SK-N-SH (cell line): ENCODE measurements around the gene STARD3. TPM values are rescaled to one million over a fixed set of nuclear protein-coding genes. Genes with fewer than 3 reads are reported as not detected.

Source experiments
- CTCF ChIA-PET: fragments of 300-600, 350-600 bp; formaldehyde crosslinking; extraction: SDS; loops from one replicate; lab custom pipeline; 2021; lab: Yijun Ruan, JAX
- POLR2A ChIA-PET: fragments of 350-600 bp; sonication (Branson Sonifier 250); formaldehyde crosslinking; extraction: SDS; loops from one replicate; lab custom pipeline; 2020; ENCODE audit warnings: antibody characterized with exemption, inconsistent platforms; lab: Yijun Ruan, JAX
- DNase-seq: peaks from one replicate; pipeline ENCODE4 v3.0.0; 2012
- H2AFZ ChIP-seq: fragments of 200-600 bp; sonication (generic); 2 replicates; pipeline ENCODE4 v1.8.1; 2016; ENCODE audit warnings: antibody characterized with exemption, mild to moderate bottlenecking, low read depth
- H3F3A ChIP-seq: fragments of 200-600 bp; sonication (generic); replicated peaks from 2 replicates; pipeline ENCODE3; 2016; ENCODE audit warnings: antibody characterized with exemption, mild to moderate bottlenecking; ENCODE audit not compliant: insufficient read depth
- H3K27ac ChIP-seq, 2 experiments: fragments of 200-500 bp in 1 of 2; fragments of 200-600 bp in 1 of 2; sonication (Bioruptor generic) in 1 of 2; sonication (generic), shearing (Covaris generic) in 1 of 2; 2 replicates each; pipeline versions ENCODE4 v1.5.1 to v1.6.1; 2014 to 2016; ENCODE audit warnings: low read depth in 2 of 2, inconsistent platforms in 1 of 2, low read length in 1 of 2, mild to moderate bottlenecking in 1 of 2, mixed read lengths in 1 of 2
- H3K27me3 ChIP-seq: fragments of 200-600 bp; sonication (generic), shearing (Covaris generic); 2 replicates; pipeline ENCODE4 v1.6.1; 2016; ENCODE audit warnings: mixed run types; ENCODE audit not compliant: insufficient read depth
- H3K36me3 ChIP-seq, 2 experiments: fragments of 200-500 bp in 1 of 2; fragments of 200-600 bp in 1 of 2; sonication (Bioruptor generic) in 1 of 2; sonication (generic) in 1 of 2; replicated peaks in 1 of 2; 2 replicates each; pipeline versions ENCODE3 to v1.5.1; 2014 to 2016; ENCODE audit warnings: low read length in 1 of 2, mild to moderate bottlenecking in 1 of 2; ENCODE audit not compliant: insufficient read depth in 2 of 2, control insufficient read depth in 1 of 2
- H3K4me1 ChIP-seq, 2 experiments: fragments of 200-500 bp in 1 of 2; fragments of 200-600 bp in 1 of 2; sonication (Bioruptor generic) in 1 of 2; sonication (generic), shearing (Covaris generic) in 1 of 2; 2 replicates each; pipeline versions ENCODE4 v1.5.1 to v1.6.1; 2014 to 2016; ENCODE audit warnings: low read depth in 1 of 2, low read length in 1 of 2, mixed run types in 1 of 2; ENCODE audit not compliant: insufficient read depth in 2 of 2, control insufficient read depth in 1 of 2
- H3K4me2 ChIP-seq: fragments of 200-600 bp; sonication (generic), shearing (Covaris generic); 2 replicates; pipeline ENCODE4 v1.6.1; 2017; ENCODE audit warnings: mixed run types
- H3K4me3 ChIP-seq, 2 experiments: fragments of 200-500 bp in 1 of 2; fragments of 200-600 bp in 1 of 2; sonication (Bioruptor generic) in 1 of 2; sonication (generic), shearing (Covaris generic) in 1 of 2; 2 replicates each; pipeline versions ENCODE4 v1.5.1 to v1.8.1; 2014 to 2016; ENCODE audit warnings: low read depth in 2 of 2, inconsistent platforms in 1 of 2, low read length in 1 of 2, mild to moderate bottlenecking in 1 of 2, mixed read lengths in 1 of 2, moderate library complexity in 1 of 2
- H3K79me2 ChIP-seq: fragments of 200-600 bp; sonication (generic); 2 replicates; pipeline ENCODE4 v1.8.1; 2017; ENCODE audit warnings: mild to moderate bottlenecking; ENCODE audit not compliant: insufficient read depth
- H3K9ac ChIP-seq: fragments of 200-600 bp; sonication (generic); 2 replicates; pipeline ENCODE4 v1.6.1; 2017; ENCODE audit warnings: mixed run types
- H3K9me2 ChIP-seq: fragments of 200-600 bp; sonication (generic); 2 replicates; pipeline ENCODE4 v1.6.1; 2017; ENCODE audit warnings: mixed run types
- H3K9me3 ChIP-seq: fragments of 200-600 bp; sonication (generic); 2 replicates; pipeline ENCODE4 v1.6.1; 2017; ENCODE audit warnings: mixed run types, mild to moderate bottlenecking, moderate library complexity
- H4K20me1 ChIP-seq: fragments of 200-600 bp; sonication (generic); 2 replicates; pipeline ENCODE4 v1.6.1; 2017; ENCODE audit warnings: mild to moderate bottlenecking, mixed run types; ENCODE audit not compliant: insufficient read depth
- CHD2 ChIP-seq: fragments of 150-350 bp; IDR thresholded peaks from 2 replicates; pipeline ENCODE4 v1.6.1; 2018; ENCODE audit warnings: low read length; ENCODE audit not compliant: partially characterized antibody
- CTCF ChIP-seq: fragments of 200-600 bp; sonication (generic); IDR thresholded peaks from 2 replicates; pipeline ENCODE4 v1.6.1; 2017; ENCODE audit warnings: antibody characterized with exemption, mild to moderate bottlenecking, moderate library complexity
- ELF1 ChIP-seq: IDR thresholded peaks from 2 replicates; pipeline ENCODE4 v1.4.0; 2012
- EP300 ChIP-seq, 2 experiments: IDR thresholded peaks; 2 replicates each; pipeline versions ENCODE4 v1.4.0 to v1.6.1; 2012; ENCODE audit warnings: borderline replicate concordance in 1 of 2, low read depth in 1 of 2, low read length in 1 of 2
- FOSL2 ChIP-seq: IDR thresholded peaks from 2 replicates; pipeline ENCODE4 v1.4.0; 2012; ENCODE audit warnings: low read depth, mild to moderate bottlenecking, moderate library complexity, borderline replicate concordance
- FOXJ3 ChIP-seq: sonication (generic); formaldehyde crosslinking; IDR thresholded peaks from 2 replicates; pipeline ENCODE4 v1.5.1; 2020; ENCODE audit warnings: mild to moderate bottlenecking, missing genetic modification reagents
- FOXM1 ChIP-seq: IDR thresholded peaks from 2 replicates; pipeline ENCODE4 v1.4.0; 2012; ENCODE audit warnings: low read depth, mild to moderate bottlenecking
- GABPA ChIP-seq: IDR thresholded peaks from 2 replicates; pipeline ENCODE4 v1.4.0; 2012; ENCODE audit warnings: low read depth, mild to moderate bottlenecking
- MAX ChIP-seq: IDR thresholded peaks from 2 replicates; pipeline ENCODE4 v1.4.0; 2012; ENCODE audit warnings: low read depth
- MEF2A ChIP-seq: IDR thresholded peaks from 2 replicates; pipeline ENCODE4 v1.4.0; 2012; ENCODE audit warnings: low read depth, borderline replicate concordance
- NFIC ChIP-seq: IDR thresholded peaks from 2 replicates; pipeline ENCODE4 v1.4.0; 2012; ENCODE audit warnings: borderline replicate concordance
- RAD21 ChIP-seq: IDR thresholded peaks from 2 replicates; pipeline ENCODE4 v1.6.1; 2012; ENCODE audit warnings: mild to moderate bottlenecking, low read length
- REST ChIP-seq: IDR thresholded peaks from 2 replicates; pipeline ENCODE4 v1.6.1; 2012; ENCODE audit warnings: mild to moderate bottlenecking, low read depth, low read length, moderate library complexity
- RFX5 ChIP-seq: IDR thresholded peaks from 2 replicates; pipeline ENCODE4 v1.6.1; 2012; ENCODE audit warnings: mild to moderate bottlenecking, improper control_type of control experiment, low read length
- SMC3 ChIP-seq: IDR thresholded peaks from 2 replicates; pipeline ENCODE4 v1.6.1; 2012; ENCODE audit warnings: low read depth, low read length, improper control_type of control experiment
- TAF1 ChIP-seq: IDR thresholded peaks from 2 replicates; pipeline ENCODE4 v1.6.1; 2012; ENCODE audit warnings: low read depth, mild to moderate bottlenecking, low read length, moderate library complexity, borderline replicate concordance
- TCF12 ChIP-seq: IDR thresholded peaks from 2 replicates; pipeline ENCODE4 v1.4.0; 2012
- USF2 ChIP-seq: fragments of 150-350 bp; IDR thresholded peaks from 2 replicates; pipeline ENCODE4 v1.6.1; 2017; ENCODE audit warnings: antibody characterized with exemption, low read length, low read depth, borderline replicate concordance
- YY1 ChIP-seq: IDR thresholded peaks from 2 replicates; pipeline ENCODE4 v1.4.0; 2012; ENCODE audit warnings: low read depth, mild to moderate bottlenecking
- WGBS: methylation state at CpG from one replicate; pipeline ENCODE4 v1.1.6; 2017; ENCODE audit warnings: low lambda C conversion rate; 5-methylcytosine and 5-hydroxymethylcytosine counted together
- polyA plus RNA-seq, 3 experiments: library from polyadenylated mRNA; depleted of rRNA; stranded (reverse); fragments of >200 nt; gene quantifications; 2 replicates each; pipeline ENCODE4 v1.2.3, GENCODE V29; 2012

STARD3 gene
- polyA plus RNA-seq, 1 of the 3 experiments (the other 2 are of a cell fraction): 76.8 TPM

GRCh38 chr17:39609416-39610025 is 27.4 kb upstream of the STARD3 start:
- Histone ChIP-seq H3K27ac (no peak overlapping the region), H3K27me3 (peaks cover 67% of the 10 kb centered on the region), H3F3A (no peaks in the 10 kb centered on the region), H3K9ac (no peak overlapping the region), H3K4me3 (no peak overlapping the region), H2AFZ (no peak overlapping the region), H3K79me2 (no peaks in the 10 kb centered on the region), H4K20me1 (no peaks in the 10 kb centered on the region), H3K36me3 (no peaks in the 10 kb centered on the region), H3K9me3 (no peaks in the 10 kb centered on the region), H3K4me2 (no peak overlapping the region), H3K4me1 (no peaks in the 10 kb centered on the region; a peak in 1 of 4 replicates), H3K9me2 (no peaks in the 10 kb centered on the region)
- TF ChIP-seq RFX5: no peak
- no peak for TF ChIP-seq CTCF
- no peak for TF ChIP-seq RAD21
- no peak for TF ChIP-seq FOXM1
- no peak for TF ChIP-seq MAX
- TF ChIP-seq SMC3: no peak
- TF ChIP-seq TCF12: no peak
- no peak for TF ChIP-seq FOXJ3
- TF ChIP-seq NFIC: no peak
- TF ChIP-seq MEF2A: no peak
- TF ChIP-seq GABPA: no peak
- TF ChIP-seq YY1: no peak
- no peak for TF ChIP-seq CHD2
- no peak for TF ChIP-seq REST
- no peak for TF ChIP-seq FOSL2
- TF ChIP-seq TAF1: no peak
- no peak for TF ChIP-seq EP300 (IDR thresholded peaks at IDR 0.05; ENCODE audit: borderline replicate concordance in 1 of 2, low read depth in 1 of 2, low read length in 1 of 2)
- no peak for TF ChIP-seq USF2
- TF ChIP-seq ELF1: no peak
- CTCF ChIA-PET: interaction anchor here (17.5 kb wide), 1 partner anchor 12 kb away, joined by 285 read pairs; the partner anchor contains the start of gene PPP1R1B
- 44% methylated on average over 4 of the region's 4 CpGs for WGBS
- no peak for DNase-seq
- POLR2A ChIA-PET: no interaction called here
